ENCODE results near the gene DIAPH3.

GRCh38 chr13:59696271-59696670 lies 467.5 kb downstream of the DIAPH3 start:
- TF ChIP-seq CTCF (IDR thresholded peaks at IDR 0.05) = no peak
- no peak for TF ChIP-seq ZFX (IDR thresholded peaks at IDR 0.05; ENCODE audit: borderline replicate concordance)

All from 22Rv1 (cell line).